A673 (cell line): ENCODE results near the gene SIK2. TPM values are rescaled to one million over a fixed set of nuclear protein-coding genes. Genes with fewer than 3 reads are reported as not detected.

ENCODE experiments used
- BruUV-seq: library from RNA; stranded (reverse); fragments of 400-500 nt; replicated peaks from 2 replicates; lab custom pipeline; 2021; lab: Mats Ljungman, UMichigan
- CTCF ChIA-PET: fragments of 300-600 bp; sonication (Branson Sonifier 250); formaldehyde crosslinking; loops from one replicate; lab custom pipeline; 2022; ENCODE audit warnings: antibody characterized with exemption; lab: Charles Lee
- POLR2A ChIA-PET: fragments of 300-600 bp; sonication (Branson Sonifier 250); formaldehyde crosslinking; loops from one replicate; lab custom pipeline; 2022; ENCODE audit warnings: antibody characterized with exemption; ENCODE audit not compliant: low non-redundant PET; lab: Charles Lee
- DNase-seq: peaks from one replicate; pipeline ENCODE4 v3.0.0-alpha.2; 2015; ENCODE audit warnings: low spot score
- H3K27ac ChIP-seq: fragments of 200-600 bp; sonication (generic); 2 replicates; pipeline ENCODE4 v1.5.1; 2016; ENCODE audit warnings: mixed run types, low read depth, mild to moderate bottlenecking, mixed read lengths, antibody characterized with exemption, low read length; ENCODE audit not compliant: poor library complexity, severe bottlenecking
- H3K27me3 ChIP-seq: fragments of 200-600 bp; sonication (generic); replicated peaks from 2 replicates; pipeline ENCODE4 v1.6.1; 2017; ENCODE audit warnings: mixed run types, low read depth, mild to moderate bottlenecking, mixed read lengths, antibody characterized with exemption, low read length; ENCODE audit not compliant: insufficient read depth, poor library complexity
- H3K36me3 ChIP-seq: fragments of 200-600 bp; sonication (generic); 2 replicates; pipeline ENCODE4 v1.6.1; 2016; ENCODE audit warnings: mixed run types, mild to moderate bottlenecking, mixed read lengths, antibody characterized with exemption, low read length; ENCODE audit not compliant: insufficient read depth, poor library complexity, severe bottlenecking
- H3K4me1 ChIP-seq: fragments of 200-600 bp; sonication (generic); 2 replicates; pipeline ENCODE4 v1.6.1; 2017; ENCODE audit warnings: mixed run types, mild to moderate bottlenecking, mixed read lengths, antibody characterized with exemption, low read length; ENCODE audit not compliant: insufficient read depth, poor library complexity, severe bottlenecking
- H3K4me3 ChIP-seq: fragments of 200-600 bp; sonication (generic); 2 replicates; pipeline ENCODE4 v1.5.1; 2016; ENCODE audit warnings: low read depth, mixed run types, mild to moderate bottlenecking, mixed read lengths, low read length; ENCODE audit not compliant: poor library complexity, severe bottlenecking
- H3K9me3 ChIP-seq: fragments of 200-600 bp; sonication (generic); 2 replicates; pipeline ENCODE4 v1.6.1; 2016; ENCODE audit warnings: mixed run types, low read depth, mild to moderate bottlenecking, mixed read lengths, antibody characterized with exemption, low read length; ENCODE audit not compliant: poor library complexity, severe bottlenecking
- EZH2 ChIP-seq: fragments of 200-600 bp; sonication (generic); IDR thresholded peaks from 2 replicates; pipeline ENCODE4 v1.6.1; 2017; ENCODE audit warnings: borderline replicate concordance, low read depth, mild to moderate bottlenecking, mixed read lengths, antibody characterized with exemption, low read length; ENCODE audit not compliant: poor library complexity, severe bottlenecking
- intact Hi-C: fragments of 100-400 bp; cut with micrococcal nuclease; formaldehyde crosslinking; loops from one replicate; pipeline ENCODE4 v1.10.0; 2022; ENCODE audit not compliant: unreplicated experiment
- total RNA-seq: library from RNA; stranded (reverse); gene quantifications from 2 replicates; pipeline ENCODE4 v1.2.3, GENCODE V29; 2021
- TF ChIP-seq, protein P1 (sequence below): fragments of 300-800, 200-600 bp; sonication (generic); conservative IDR thresholded peaks from 2 replicates; pipeline ENCODE4 v1.5.1; 2017; ENCODE audit warnings: low read depth, mild to moderate bottlenecking, antibody characterized with exemption, low read length, moderate library complexity, mixed read lengths

Gene SIK2
- total RNA-seq, 1 experiment from 2014 or later, result 18.7 TPM

DNA sequence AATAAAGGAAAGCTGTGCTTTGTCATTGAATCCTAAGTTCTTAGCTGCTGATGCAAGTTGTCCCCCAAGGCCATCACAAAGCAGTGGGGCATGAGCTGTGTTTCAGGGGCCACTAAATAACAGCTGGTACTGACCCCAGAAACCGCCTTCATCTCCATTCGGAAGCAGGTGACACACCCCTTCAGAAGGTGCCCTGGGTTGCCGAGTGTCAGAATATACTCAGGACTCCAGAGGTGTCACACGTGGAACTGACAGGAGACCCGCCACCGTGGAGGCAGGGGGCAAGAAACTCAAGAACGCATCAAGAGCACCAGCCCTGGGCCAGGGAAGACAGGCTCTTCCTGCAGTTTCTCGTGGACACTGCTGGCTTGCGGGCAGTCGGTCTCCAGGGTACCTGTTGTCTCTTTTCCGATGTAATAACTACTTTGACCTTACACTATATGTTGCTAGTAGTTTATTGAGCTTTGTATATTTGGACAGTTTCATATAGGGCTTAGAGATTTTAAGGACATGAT lies 122.4 kb downstream of the SIK2 start:
- DNase-seq, result no peak
- no peak overlapping the region for H3K4me3 ChIP-seq
- POLR2A ChIA-PET, result interaction anchor here (0.6 kb wide), 1 partner anchor 29 kb away, joined by 3 read pairs; no protein-coding TSS in a partner anchor
- no peaks in the 10 kb centered on the region for H3K4me1 ChIP-seq
- no peak overlapping the region for H3K27ac ChIP-seq
- BruUV-seq, result no TSS peak
- no peaks in the 10 kb centered on the region for H3K9me3 ChIP-seq
- intact Hi-C loops, result no loop called here
- H3K27me3 ChIP-seq, result no peaks in the 10 kb centered on the region
- TF ChIP-seq, protein P1, sequence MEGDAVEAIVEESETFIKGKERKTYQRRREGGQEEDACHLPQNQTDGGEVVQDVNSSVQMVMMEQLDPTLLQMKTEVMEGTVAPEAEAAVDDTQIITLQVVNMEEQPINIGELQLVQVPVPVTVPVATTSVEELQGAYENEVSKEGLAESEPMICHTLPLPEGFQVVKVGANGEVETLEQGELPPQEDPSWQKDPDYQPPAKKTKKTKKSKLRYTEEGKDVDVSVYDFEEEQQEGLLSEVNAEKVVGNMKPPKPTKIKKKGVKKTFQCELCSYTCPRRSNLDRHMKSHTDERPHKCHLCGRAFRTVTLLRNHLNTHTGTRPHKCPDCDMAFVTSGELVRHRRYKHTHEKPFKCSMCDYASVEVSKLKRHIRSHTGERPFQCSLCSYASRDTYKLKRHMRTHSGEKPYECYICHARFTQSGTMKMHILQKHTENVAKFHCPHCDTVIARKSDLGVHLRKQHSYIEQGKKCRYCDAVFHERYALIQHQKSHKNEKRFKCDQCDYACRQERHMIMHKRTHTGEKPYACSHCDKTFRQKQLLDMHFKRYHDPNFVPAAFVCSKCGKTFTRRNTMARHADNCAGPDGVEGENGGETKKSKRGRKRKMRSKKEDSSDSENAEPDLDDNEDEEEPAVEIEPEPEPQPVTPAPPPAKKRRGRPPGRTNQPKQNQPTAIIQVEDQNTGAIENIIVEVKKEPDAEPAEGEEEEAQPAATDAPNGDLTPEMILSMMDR, result no peak
- no peak for TF ChIP-seq EZH2
- peaks cover 47% of the 10 kb centered on the region for H3K36me3 ChIP-seq
- CTCF ChIA-PET, result no interaction called here

DNA sequence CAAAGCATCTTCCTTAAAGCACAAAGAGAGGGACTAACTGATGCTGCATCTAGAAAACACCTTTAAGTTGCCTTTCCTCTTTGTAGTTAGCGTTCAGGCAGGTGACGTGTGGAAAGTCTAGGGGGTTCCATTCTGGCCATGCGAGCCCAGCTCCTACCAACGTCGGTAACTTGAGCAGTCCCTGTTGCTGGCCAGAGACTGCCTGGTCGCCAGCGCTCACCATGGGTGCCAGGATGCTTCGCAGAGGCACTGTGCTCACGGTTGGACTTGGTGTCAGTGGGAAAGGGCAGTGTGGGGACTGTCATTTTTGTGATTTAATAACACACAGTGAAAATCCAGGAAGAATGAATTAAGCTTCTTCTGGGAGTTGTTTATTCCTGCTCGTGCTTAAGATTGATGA lies 123.4 kb downstream of the SIK2 start:
- no peak for TF ChIP-seq EZH2
- TF ChIP-seq, protein P1, result no peak
- Histone ChIP-seq H3K27ac (no peak overlapping the region), H3K36me3 (peaks cover 38% of the 10 kb centered on the region), H3K27me3 (no peaks in the 10 kb centered on the region), H3K9me3 (no peaks in the 10 kb centered on the region), H3K4me3 (no peak overlapping the region), H3K4me1 (no peaks in the 10 kb centered on the region)
- no peak for DNase-seq
- ChIA-PET CTCF (no interaction called here), POLR2A (no interaction called here)
- intact Hi-C loops, result no loop called here
- BruUV-seq, result no TSS peak

DNA sequence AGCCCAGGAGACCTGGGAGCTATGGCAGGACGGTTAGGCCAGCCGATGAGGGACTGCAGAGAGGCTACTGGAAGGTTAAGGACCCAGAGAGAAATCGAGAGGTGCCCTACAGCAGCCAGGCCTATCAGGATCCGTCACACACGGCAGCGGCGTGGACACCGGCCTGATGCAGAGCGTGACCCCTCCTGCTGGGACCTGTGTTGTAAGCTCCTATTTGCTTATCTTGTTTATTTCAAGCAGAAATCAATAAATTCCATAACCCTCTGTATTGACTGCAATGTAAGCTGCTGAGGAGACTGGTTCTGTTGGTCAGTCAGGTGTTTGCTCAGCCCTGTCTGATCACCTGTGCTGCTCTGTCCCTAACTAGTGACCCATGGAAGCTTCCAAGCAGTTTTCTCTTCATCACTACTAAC lies 124.1 kb downstream of the SIK2 start:
- ChIA-PET CTCF (interaction anchor here (0.5 kb wide), 1 partner anchor 59 kb away, joined by 6 read pairs; no protein-coding TSS in a partner anchor), POLR2A (no interaction called here)
- no peak overlapping the region for H3K4me3 ChIP-seq
- no peaks in the 10 kb centered on the region for H3K27me3 ChIP-seq
- TF ChIP-seq EZH2, result no peak
- TF ChIP-seq, protein P1, result no peak
- H3K9me3 ChIP-seq, result no peaks in the 10 kb centered on the region
- intact Hi-C loops, result no loop called here
- H3K27ac ChIP-seq, result no peak overlapping the region
- no peaks in the 10 kb centered on the region for H3K4me1 ChIP-seq
- no peak for DNase-seq
- BruUV-seq, result no TSS peak
- peaks cover 31% of the 10 kb centered on the region for H3K36me3 ChIP-seq
